ENCODE results near the gene CCL14.

Gene CCL14

GRCh38 chr17:36001110-36001771, 14.7 kb upstream of the CCL14 start, which contains the start of gene CCL15:
Gene CCL15 (minus strand): TSS chr17:36001553. CDS start chr17:36001492, 61 bp downstream.
- TF ChIP-seq EZH2phosphoT487 (IDR thresholded peaks at IDR 0.05; ENCODE audit: borderline replicate concordance, low read length) (no peak), CTCF (IDR thresholded peaks at IDR 0.05; ENCODE audit: low read depth, low read length, poor library complexity, severe bottlenecking) (no peak)
- H3K4me3 ChIP-seq (ENCODE audit: low read length), result no peak within 1 kb of the TSS
- H3K36me3 ChIP-seq (ENCODE audit: control insufficient read depth, low read length), result no peaks in the 10 kb centered on the region
- H3K79me2 ChIP-seq (ENCODE audit: control insufficient read depth, low read length), result no peaks in the 10 kb centered on the region
- H3K27me3 ChIP-seq (ENCODE audit: control insufficient read depth, low read length), result peaks cover 41% of the 10 kb centered on the region
- H3K9me2 ChIP-seq (replicated peaks; ENCODE audit: control insufficient read depth, low read length), result no peaks in the 10 kb centered on the region
- H3K4me1 ChIP-seq (ENCODE audit: control insufficient read depth, low read length), result no peaks in the 10 kb centered on the region
- no peaks in the 10 kb centered on the region for H3F3A ChIP-seq (ENCODE audit: control insufficient read depth, insufficient read depth)
- H4K20me1 ChIP-seq (ENCODE audit: control insufficient read depth, insufficient read depth, low read depth, low read length), result no peaks in the 10 kb centered on the region
- no peak within 1 kb of the TSS for H3K27ac ChIP-seq (ENCODE audit: low read depth, low read length)
- H3K9me3 ChIP-seq (ENCODE audit: control insufficient read depth, insufficient read depth, low read length), result no peaks in the 10 kb centered on the region
- H3K4me2 ChIP-seq (ENCODE audit: low read length), result no peak within 1 kb of the TSS

GRCh38 chr17:36000732-36001109, 14.2 kb upstream of the CCL14 start:
- H4K20me1 ChIP-seq (ENCODE audit: control insufficient read depth, insufficient read depth, low read depth, low read length), result no peaks in the 10 kb centered on the region
- no peak overlapping the region for H3K4me3 ChIP-seq (ENCODE audit: low read length)
- no peak for TF ChIP-seq CTCF (IDR thresholded peaks at IDR 0.05; ENCODE audit: low read depth, low read length, poor library complexity, severe bottlenecking)
- TF ChIP-seq EZH2phosphoT487 (IDR thresholded peaks at IDR 0.05; ENCODE audit: borderline replicate concordance, low read length), result no peak
- H3K27ac ChIP-seq (ENCODE audit: low read depth, low read length), result no peak overlapping the region
- H3K4me1 ChIP-seq (ENCODE audit: control insufficient read depth, low read length), result no peaks in the 10 kb centered on the region
- H3K4me2 ChIP-seq (ENCODE audit: low read length), result no peak overlapping the region
- H3K9me3 ChIP-seq (ENCODE audit: control insufficient read depth, insufficient read depth, low read length), result no peaks in the 10 kb centered on the region
- peaks cover 41% of the 10 kb centered on the region for H3K27me3 ChIP-seq (ENCODE audit: control insufficient read depth, low read length)
- no peaks in the 10 kb centered on the region for H3K36me3 ChIP-seq (ENCODE audit: control insufficient read depth, low read length)
- H3K9me2 ChIP-seq (replicated peaks; ENCODE audit: control insufficient read depth, low read length), result no peaks in the 10 kb centered on the region
- H3K79me2 ChIP-seq (ENCODE audit: control insufficient read depth, low read length), result no peaks in the 10 kb centered on the region
- H3F3A ChIP-seq (ENCODE audit: control insufficient read depth, insufficient read depth), result no peaks in the 10 kb centered on the region

GRCh38 chr17:35998756-35999155, 12.2 kb upstream of the CCL14 start:
- Histone ChIP-seq H4K20me1 (ENCODE audit: control insufficient read depth, insufficient read depth, low read depth, low read length) (no peaks in the 10 kb centered on the region), H3F3A (ENCODE audit: control insufficient read depth, insufficient read depth) (no peaks in the 10 kb centered on the region)

More at GRCh38 chr17:35998756-35999155, 12.2 kb upstream of the CCL14 start:
- TF ChIP-seq CTCF (IDR thresholded peaks at IDR 0.05; ENCODE audit: low read depth, low read length, poor library complexity, severe bottlenecking) (no peak), EZH2phosphoT487 (IDR thresholded peaks at IDR 0.05; ENCODE audit: borderline replicate concordance, low read length) (no peak)
- Histone ChIP-seq H3K4me2 (ENCODE audit: low read length) (no peak overlapping the region), H3K27me3 (ENCODE audit: control insufficient read depth, low read length) (peaks cover 32% of the 10 kb centered on the region), H3K9me2 (replicated peaks; ENCODE audit: control insufficient read depth, low read length) (no peaks in the 10 kb centered on the region), H3K79me2 (ENCODE audit: control insufficient read depth, low read length) (no peaks in the 10 kb centered on the region), H3K4me1 (ENCODE audit: control insufficient read depth, low read length) (no peaks in the 10 kb centered on the region), H3K36me3 (ENCODE audit: control insufficient read depth, low read length) (no peaks in the 10 kb centered on the region), H3K9me3 (ENCODE audit: control insufficient read depth, insufficient read depth, low read length) (no peaks in the 10 kb centered on the region), H3K4me3 (ENCODE audit: low read length) (no peak overlapping the region), H3K27ac (ENCODE audit: low read depth, low read length) (no peak overlapping the region)

All from DOHH2 (cell line).